ENCODE data around the gene MYB.

Gene MYB

GRCh38 chr6:135251498-135252441 lies 70.7 kb downstream of the MYB start:
- no peak for DNase-seq (ENCODE audit: low read depth)

- no peak for DNase-seq (ENCODE audit: low read depth)
Measured at GRCh38 chr6:135254471-135254870, 73.4 kb downstream of the MYB start.

- DNase-seq (ENCODE audit: low read depth), result no peak
Measured at GRCh38 chr6:135256866-135257265, 75.8 kb downstream of the MYB start.

GRCh38 chr6:135257631-135258405 lies 76.7 kb downstream of the MYB start:
- DNase-seq (ENCODE audit: low read depth), result no peak

- DNase-seq (ENCODE audit: low read depth), result no peak
Measured at GRCh38 chr6:135258970-135259369, 77.9 kb downstream of the MYB start.

GRCh38 chr6:135260612-135261011 lies 79.5 kb downstream of the MYB start:
- no peak for DNase-seq (ENCODE audit: low read depth)

GRCh38 chr6:135261872-135262725 lies 81.0 kb downstream of the MYB start:
- no peak for DNase-seq (ENCODE audit: low read depth)

GRCh38 chr6:135265278-135265677 lies 84.2 kb downstream of the MYB start:
- DNase-seq (ENCODE audit: low read depth), result no peak

- no peak for DNase-seq (ENCODE audit: low read depth)
Measured at GRCh38 chr6:135266675-135267074, 85.6 kb downstream of the MYB start.

- no peak for DNase-seq (ENCODE audit: low read depth)
Measured at GRCh38 chr6:135267085-135267484, 86.0 kb downstream of the MYB start.

- DNase-seq (ENCODE audit: low read depth), result no peak
Measured at GRCh38 chr6:135268263-135268662, 87.2 kb downstream of the MYB start.

- no peak for DNase-seq (ENCODE audit: low read depth)
Measured at GRCh38 chr6:135268740-135269139, 87.6 kb downstream of the MYB start.
